Effector memory CD4-positive, alpha-beta T cell (primary cell): ENCODE measurements around the gene RUNDC3A.
A peak's percentile ranks its signal among the peaks of the same experiment; 100 is the strongest.

Experiments
- DNase-seq, 3 donors: peaks; one replicate each; pipeline ENCODE4 v3.0.0-alpha.2; 2020
- H3K27ac ChIP-seq: 2 replicates; pipeline ENCODE4 v1.7.0; 2013; ENCODE audit warnings: mild to moderate bottlenecking, low read length, moderate library complexity; ENCODE audit not compliant: insufficient read depth, poor library complexity, severe bottlenecking
- H3K27me3 ChIP-seq: replicated peaks from 2 replicates; pipeline ENCODE4 v1.7.0; 2013; ENCODE audit warnings: mild to moderate bottlenecking, low read length; ENCODE audit not compliant: insufficient read depth, control insufficient read depth, poor library complexity, severe bottlenecking
- H3K36me3 ChIP-seq: 2 replicates; pipeline ENCODE4 v1.7.0; 2013; ENCODE audit warnings: mild to moderate bottlenecking, low read length, moderate library complexity; ENCODE audit not compliant: control insufficient read depth, insufficient read depth
- H3K4me1 ChIP-seq: 2 replicates; pipeline ENCODE4 v1.7.0; 2013; ENCODE audit warnings: low read length, mild to moderate bottlenecking; ENCODE audit not compliant: control insufficient read depth, insufficient read depth, poor library complexity, severe bottlenecking
- H3K4me3 ChIP-seq: 2 replicates; pipeline ENCODE4 v1.7.0; 2013; ENCODE audit warnings: low read length, low read depth, mild to moderate bottlenecking; ENCODE audit not compliant: insufficient read depth, poor library complexity, severe bottlenecking
- H3K9me3 ChIP-seq: 2 replicates; pipeline ENCODE4 v1.7.0; 2013; ENCODE audit warnings: mild to moderate bottlenecking, low read length, moderate library complexity; ENCODE audit not compliant: control insufficient read depth

Gene RUNDC3A

GRCh38 chr17:44283344-44284023 lies 24.9 kb upstream of the RUNDC3A start:
- H3K4me1 ChIP-seq, result no peaks in the 10 kb centered on the region
- no peaks in the 10 kb centered on the region for H3K36me3 ChIP-seq
- no peaks in the 10 kb centered on the region for H3K27me3 ChIP-seq
- DNase-seq, result no peak
- H3K4me3 ChIP-seq, result no peak overlapping the region
- no peaks in the 10 kb centered on the region for H3K9me3 ChIP-seq
- H3K27ac ChIP-seq, result no peak overlapping the region

- H3K4me1 ChIP-seq, result no peaks in the 10 kb centered on the region
- H3K9me3 ChIP-seq, result no peaks in the 10 kb centered on the region
- no peaks in the 10 kb centered on the region for H3K27me3 ChIP-seq
- no peak overlapping the region for H3K4me3 ChIP-seq
- DNase-seq, result no peak
- H3K27ac ChIP-seq, result no peak overlapping the region
- H3K36me3 ChIP-seq, result no peaks in the 10 kb centered on the region
These were observed 24.4 kb upstream of the RUNDC3A start for GRCh38 chr17:44284024-44284400.

GRCh38 chr17:44287651-44288050 lies 20.8 kb upstream of the RUNDC3A start:
- no peak for DNase-seq
- no peak overlapping the region for H3K27ac ChIP-seq
- H3K27me3 ChIP-seq, result no peaks in the 10 kb centered on the region
- H3K9me3 ChIP-seq, result no peaks in the 10 kb centered on the region
- H3K4me3 ChIP-seq, result no peak overlapping the region
- no peaks in the 10 kb centered on the region for H3K36me3 ChIP-seq
- H3K4me1 ChIP-seq, result no peaks in the 10 kb centered on the region

- DNase-seq, result no peak
- H3K4me1 ChIP-seq, result no peaks in the 10 kb centered on the region
- no peaks in the 10 kb centered on the region for H3K9me3 ChIP-seq
- H3K27ac ChIP-seq, result no peak overlapping the region
- no peaks in the 10 kb centered on the region for H3K36me3 ChIP-seq
- H3K27me3 ChIP-seq, result no peaks in the 10 kb centered on the region
- H3K4me3 ChIP-seq, result no peak overlapping the region
These were observed 14.7 kb upstream of the RUNDC3A start for GRCh38 chr17:44293509-44294226.

- no peak overlapping the region for H3K4me3 ChIP-seq
- H3K27me3 ChIP-seq, result no peaks in the 10 kb centered on the region
- H3K27ac ChIP-seq, result no peak overlapping the region
- no peaks in the 10 kb centered on the region for H3K36me3 ChIP-seq
- no peaks in the 10 kb centered on the region for H3K9me3 ChIP-seq
- H3K4me1 ChIP-seq, result no peaks in the 10 kb centered on the region
- DNase-seq, result no peak
These were observed 10.4 kb upstream of the RUNDC3A start for GRCh38 chr17:44297975-44298374.

GRCh38 chr17:44304651-44305050 lies 3.8 kb upstream of the RUNDC3A start:
- peaks cover 19% of the 10 kb centered on the region for H3K4me1 ChIP-seq
- no peaks in the 10 kb centered on the region for H3K36me3 ChIP-seq
- H3K27me3 ChIP-seq, result peaks cover 7% of the 10 kb centered on the region
- no peak overlapping the region for H3K4me3 ChIP-seq
- H3K9me3 ChIP-seq, result no peaks in the 10 kb centered on the region
- no peak overlapping the region for H3K27ac ChIP-seq
- no peak for DNase-seq

GRCh38 chr17:44307387-44308186 lies 814 bp upstream of the RUNDC3A start:
- H3K9me3 ChIP-seq, result no peaks in the 10 kb centered on the region
- no peak for DNase-seq
- H3K36me3 ChIP-seq, result no peaks in the 10 kb centered on the region
- H3K4me1 ChIP-seq, result peaks cover 19% of the 10 kb centered on the region
- peaks cover 7% of the 10 kb centered on the region for H3K27me3 ChIP-seq
- no peak overlapping the region for H3K4me3 ChIP-seq
- no peak overlapping the region for H3K27ac ChIP-seq

GRCh38 chr17:44308865-44309264 lies 464 bp downstream of the RUNDC3A start:
- no peaks in the 10 kb centered on the region for H3K9me3 ChIP-seq
- H3K27ac ChIP-seq, result no peak overlapping the region
- H3K36me3 ChIP-seq, result no peaks in the 10 kb centered on the region
- peak overlapping the region; percentile 22 for H3K4me3 ChIP-seq
- H3K4me1 ChIP-seq, result peaks cover 19% of the 10 kb centered on the region
- no peak for DNase-seq
- peaks cover 12% of the 10 kb centered on the region for H3K27me3 ChIP-seq

- Histone ChIP-seq H3K4me3 (no peak overlapping the region), H3K9me3 (no peaks in the 10 kb centered on the region), H3K36me3 (no peaks in the 10 kb centered on the region), H3K27ac (no peak overlapping the region), H3K4me1 (peaks cover 20% of the 10 kb centered on the region), H3K27me3 (peaks cover 16% of the 10 kb centered on the region)
- no peak for DNase-seq
These were observed 1.1 kb downstream of the RUNDC3A start for GRCh38 chr17:44309472-44309871.

GRCh38 chr17:44310188-44310587 lies 1.8 kb downstream of the RUNDC3A start:
- Histone ChIP-seq H3K27me3 (peaks cover 16% of the 10 kb centered on the region), H3K4me3 (no peak overlapping the region), H3K27ac (no peak overlapping the region), H3K4me1 (peaks cover 25% of the 10 kb centered on the region), H3K36me3 (no peaks in the 10 kb centered on the region), H3K9me3 (no peaks in the 10 kb centered on the region)
- no peak for DNase-seq
